Panc1 (cell line): ENCODE measurements around the gene DYNC1I1. TPM values are rescaled to one million over a fixed set of nuclear protein-coding genes. Genes with fewer than 3 reads are reported as not detected.

ENCODE experiments used
- ATAC-seq: fragments of 200-7000 bp; cut with Tn5 transposase; 2 replicates; pipeline ENCODE4 v1.9.1; 2020; ENCODE audit warnings: mild to moderate bottlenecking, moderate library complexity
- BruUV-seq: library from RNA; stranded (reverse); fragments of 400-500 nt; replicated peaks from 2 replicates; lab custom pipeline; 2021; lab: Mats Ljungman, UMichigan
- CTCF ChIA-PET: fragments of 300-600 bp; sonication (Branson Sonifier 250); formaldehyde crosslinking; loops from one replicate; lab custom pipeline; 2022; ENCODE audit warnings: antibody characterized with exemption; lab: Charles Lee
- POLR2A ChIA-PET: fragments of 300-600 bp; sonication (Branson Sonifier 250); formaldehyde crosslinking; loops from one replicate; lab custom pipeline; 2022; ENCODE audit warnings: antibody characterized with exemption; lab: Charles Lee
- DNase-seq: peaks from one replicate; pipeline ENCODE4 v3.0.0-alpha.2; 2010; ENCODE audit warnings: low read depth, low spot score
- H3K27ac ChIP-seq: 2 replicates; pipeline ENCODE4 v1.5.1; 2011; ENCODE audit warnings: mild to moderate bottlenecking, low read length, inconsistent platforms
- H3K27me3 ChIP-seq: fragments of 200-500 bp; sonication (Bioruptor generic); 2 replicates; pipeline ENCODE4 v1.6.0; 2014; ENCODE audit warnings: low read length, inconsistent platforms; ENCODE audit not compliant: control insufficient read depth, insufficient read depth
- H3K36me3 ChIP-seq: fragments of 200-500 bp; sonication (Bioruptor generic); 2 replicates; pipeline ENCODE4 v1.5.1; 2014; ENCODE audit warnings: inconsistent platforms, mild to moderate bottlenecking, low read length, moderate library complexity; ENCODE audit not compliant: control insufficient read depth, insufficient read depth
- H3K4me1 ChIP-seq: 2 replicates; pipeline ENCODE4 v1.5.1; 2011; ENCODE audit warnings: inconsistent platforms, mild to moderate bottlenecking, low read length, moderate library complexity; ENCODE audit not compliant: control insufficient read depth, insufficient read depth
- H3K4me3 ChIP-seq, 2 experiments: 2 replicates each; pipeline ENCODE4 v1.5.1; 2011 to 2012; ENCODE audit warnings: low read depth in 2 of 2, low read length in 2 of 2, mild to moderate bottlenecking in 2 of 2, inconsistent platforms in 1 of 2, moderate library complexity in 1 of 2
- H3K9me3 ChIP-seq: fragments of 200-500 bp; sonication (Bioruptor generic); 2 replicates; pipeline ENCODE4 v1.5.1; 2014; ENCODE audit warnings: low read depth, mild to moderate bottlenecking, inconsistent platforms, low read length, moderate library complexity; ENCODE audit not compliant: control insufficient read depth, insufficient read depth
- CTCF ChIP-seq: fragments of 450-650 bp; IDR thresholded peaks from 2 replicates; pipeline ENCODE4 v1.5.1; 2017; ENCODE audit warnings: mild to moderate bottlenecking
- POLR2AphosphoS5 ChIP-seq: IDR thresholded peaks from 2 replicates; pipeline ENCODE4 v1.6.1; 2012; ENCODE audit warnings: mild to moderate bottlenecking, low read depth, low read length, moderate library complexity
- SIN3A ChIP-seq: IDR thresholded peaks from 2 replicates; pipeline ENCODE4 v1.6.1; 2012; ENCODE audit warnings: low read depth, mild to moderate bottlenecking, low read length, moderate library complexity, borderline replicate concordance; ENCODE audit not compliant: insufficient read depth
- TCF7L2 ChIP-seq: IDR thresholded peaks from 2 replicates; pipeline ENCODE4 v1.6.1; 2011; ENCODE audit warnings: mild to moderate bottlenecking, low read depth, low read length, inconsistent platforms
- in situ Hi-C: cut with HindIII; loops from 2 replicates; pipeline ENCODE4 v1.10.0; 2016; ENCODE audit warnings: low sequenced_read_pairs, low pct_unique_long_range_greater_than_20kb
- intact Hi-C: fragments of 100-400 bp; cut with micrococcal nuclease; formaldehyde crosslinking; loops from one replicate; pipeline ENCODE4 v1.10.0; 2022; ENCODE audit not compliant: unreplicated experiment
- total RNA-seq: library from RNA; stranded (reverse); gene quantifications from one replicate; pipeline ENCODE4 v1.2.1, GENCODE V29; 2021; ENCODE audit not compliant: unreplicated experiment
- TF ChIP-seq, protein P1 (sequence below), 2 experiments: IDR thresholded peaks; 2 replicates each; pipeline ENCODE4 v1.6.1; 2011 to 2012; ENCODE audit warnings: low read depth in 2 of 2, control low read depth in 1 of 2, low read length in 1 of 2, mild to moderate bottlenecking in 1 of 2, moderate library complexity in 1 of 2; ENCODE audit not compliant: insufficient read depth in 1 of 2

The DYNC1I1 gene
- total RNA-seq, 1 experiment from 2014 or later = 0.13 TPM

GRCh38 chr7:95804052-95804451 lies 31.7 kb downstream of the DYNC1I1 start:
- ATAC-seq = no peak
- intact Hi-C loops = no loop called here

GRCh38 chr7:95805909-95806308 lies 33.6 kb downstream of the DYNC1I1 start:
- H3K4me1 ChIP-seq = no peaks in the 10 kb centered on the region
- intact Hi-C loops = no loop called here
- POLR2A ChIA-PET = no interaction called here
- no peak overlapping the region for H3K4me3 ChIP-seq
- CTCF ChIA-PET = no interaction called here
- in situ Hi-C loops = no loop called here
- H3K27ac ChIP-seq = no peak overlapping the region
- TF ChIP-seq, protein P1, sequence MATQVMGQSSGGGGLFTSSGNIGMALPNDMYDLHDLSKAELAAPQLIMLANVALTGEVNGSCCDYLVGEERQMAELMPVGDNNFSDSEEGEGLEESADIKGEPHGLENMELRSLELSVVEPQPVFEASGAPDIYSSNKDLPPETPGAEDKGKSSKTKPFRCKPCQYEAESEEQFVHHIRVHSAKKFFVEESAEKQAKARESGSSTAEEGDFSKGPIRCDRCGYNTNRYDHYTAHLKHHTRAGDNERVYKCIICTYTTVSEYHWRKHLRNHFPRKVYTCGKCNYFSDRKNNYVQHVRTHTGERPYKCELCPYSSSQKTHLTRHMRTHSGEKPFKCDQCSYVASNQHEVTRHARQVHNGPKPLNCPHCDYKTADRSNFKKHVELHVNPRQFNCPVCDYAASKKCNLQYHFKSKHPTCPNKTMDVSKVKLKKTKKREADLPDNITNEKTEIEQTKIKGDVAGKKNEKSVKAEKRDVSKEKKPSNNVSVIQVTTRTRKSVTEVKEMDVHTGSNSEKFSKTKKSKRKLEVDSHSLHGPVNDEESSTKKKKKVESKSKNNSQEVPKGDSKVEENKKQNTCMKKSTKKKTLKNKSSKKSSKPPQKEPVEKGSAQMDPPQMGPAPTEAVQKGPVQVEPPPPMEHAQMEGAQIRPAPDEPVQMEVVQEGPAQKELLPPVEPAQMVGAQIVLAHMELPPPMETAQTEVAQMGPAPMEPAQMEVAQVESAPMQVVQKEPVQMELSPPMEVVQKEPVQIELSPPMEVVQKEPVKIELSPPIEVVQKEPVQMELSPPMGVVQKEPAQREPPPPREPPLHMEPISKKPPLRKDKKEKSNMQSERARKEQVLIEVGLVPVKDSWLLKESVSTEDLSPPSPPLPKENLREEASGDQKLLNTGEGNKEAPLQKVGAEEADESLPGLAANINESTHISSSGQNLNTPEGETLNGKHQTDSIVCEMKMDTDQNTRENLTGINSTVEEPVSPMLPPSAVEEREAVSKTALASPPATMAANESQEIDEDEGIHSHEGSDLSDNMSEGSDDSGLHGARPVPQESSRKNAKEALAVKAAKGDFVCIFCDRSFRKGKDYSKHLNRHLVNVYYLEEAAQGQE (IDR thresholded peaks at IDR 0.05; ENCODE audit: insufficient read depth in 1 of 2, low read depth in 2 of 2, low read length in 1 of 2) = no peak
- TF ChIP-seq CTCF (no peak), POLR2AphosphoS5 (no peak), SIN3A (no peak), TCF7L2 (no peak)
- DNase-seq = no peak
- H3K9me3 ChIP-seq = no peaks in the 10 kb centered on the region
- BruUV-seq = no TSS peak
- H3K36me3 ChIP-seq = no peaks in the 10 kb centered on the region
- peaks cover under 1% of the 10 kb centered on the region; the same call in 1 of the 2 replicates for H3K27me3 ChIP-seq
- no peak for ATAC-seq

More at GRCh38 chr7:95804052-95804451, 31.7 kb downstream of the DYNC1I1 start:
- in situ Hi-C loops = no loop called here
- TF ChIP-seq CTCF = no peak
- Histone ChIP-seq H3K4me1 (no peaks in the 10 kb centered on the region), H3K4me3 (no peak overlapping the region), H3K27me3 (0 out of 2 replicates have a peak, but pooled peaks cover 3% of the 10 kb centered on the region), H3K36me3 (no peaks in the 10 kb centered on the region), H3K9me3 (no peaks in the 10 kb centered on the region), H3K27ac (no peak overlapping the region)
- ChIA-PET CTCF (no interaction called here), POLR2A (no interaction called here)
- no TSS peak for BruUV-seq
- DNase-seq = no peak
